Common myeloid progenitor, CD34-positive (primary cell): Measurements from ENCODE around the gene TMEM135.

ENCODE experiments used
- CTCF ChIA-PET: fragments of 350-600 bp; sonication (Branson Sonifier 250); formaldehyde crosslinking; loops from one replicate; lab custom pipeline; 2021; ENCODE audit warnings: antibody characterized with exemption; lab: Charles Lee
- POLR2A ChIA-PET: fragments of 350-600 bp; sonication (Branson Sonifier 250); formaldehyde crosslinking; loops from one replicate; lab custom pipeline; 2021; ENCODE audit warnings: antibody characterized with exemption; lab: Charles Lee
- DNase-seq, 3 donors: peaks; one replicate each; pipeline versions ENCODE4 v3.0.0 to v3.0.0-alpha.2; 2013
- H3K27ac ChIP-seq, 2 experiments: 1 replicate in 1 of 2; 2 replicates in 1 of 2; pipeline ENCODE4 v1.7.0; 2013; ENCODE audit warnings: inconsistent platforms in 2 of 2, low read length in 2 of 2, mild to moderate bottlenecking in 2 of 2, low read depth in 1 of 2, moderate library complexity in 1 of 2; ENCODE audit not compliant: severe bottlenecking in 2 of 2, insufficient read depth in 1 of 2, poor library complexity in 1 of 2
- H3K27me3 ChIP-seq, 5 experiments: replicated peaks in 2 of 5; 1 replicate in 3 of 5; 2 replicates in 2 of 5; pipeline versions ENCODE4 v1.6.1 to v1.7.0; 2013; ENCODE audit warnings: low read length in 4 of 5, mild to moderate bottlenecking in 2 of 5, moderate library complexity in 2 of 5, inconsistent platforms in 1 of 5; ENCODE audit not compliant: insufficient read depth in 5 of 5, control insufficient read depth in 4 of 5
- H3K36me3 ChIP-seq, 4 experiments: 1 replicate in 2 of 4; 2 replicates in 2 of 4; pipeline versions ENCODE4 v1.6.1 to v1.7.0; 2013; ENCODE audit warnings: low read length in 3 of 4, control low read depth in 1 of 4, mild to moderate bottlenecking in 1 of 4; ENCODE audit not compliant: control insufficient read depth in 4 of 4, insufficient read depth in 4 of 4
- H3K4me1 ChIP-seq, 4 experiments: 1 replicate in 3 of 4; 2 replicates in 1 of 4; pipeline versions ENCODE4 v1.6.1 to v1.7.1; 2013; ENCODE audit warnings: low read length in 3 of 4, mild to moderate bottlenecking in 3 of 4, control low read depth in 1 of 4, inconsistent platforms in 1 of 4, moderate library complexity in 1 of 4; ENCODE audit not compliant: control insufficient read depth in 4 of 4, insufficient read depth in 4 of 4; ENCODE audit errors: control extremely low read depth in 1 of 4
- H3K4me3 ChIP-seq, 7 experiments: 1 replicate in 4 of 7; 2 replicates in 3 of 7; pipeline versions ENCODE4 v1.5.1 to v1.7.0; 2013; ENCODE audit warnings: mild to moderate bottlenecking in 7 of 7, low read length in 6 of 7, moderate library complexity in 6 of 7, inconsistent platforms in 2 of 7, low read depth in 2 of 7, control low read depth in 1 of 7; ENCODE audit not compliant: insufficient read depth in 4 of 7, control insufficient read depth in 1 of 7; ENCODE audit errors: extremely low read depth in 1 of 7
- H3K9me3 ChIP-seq, 5 experiments: 1 replicate in 4 of 5; 2 replicates in 1 of 5; pipeline versions ENCODE4 v1.6.1 to v1.7.1; 2013; ENCODE audit warnings: low read length in 4 of 5, mild to moderate bottlenecking in 2 of 5, inconsistent platforms in 1 of 5, low read depth in 1 of 5, moderate library complexity in 1 of 5; ENCODE audit not compliant: control insufficient read depth in 4 of 5, insufficient read depth in 2 of 5; ENCODE audit errors: control extremely low read depth in 1 of 5
- WGBS: methylation state at CpG from one replicate; pipeline ENCODE4 v1.1.5; 2013; ENCODE audit not compliant: insufficient coverage; 5-methylcytosine and 5-hydroxymethylcytosine counted together

The TMEM135 gene

DNA sequence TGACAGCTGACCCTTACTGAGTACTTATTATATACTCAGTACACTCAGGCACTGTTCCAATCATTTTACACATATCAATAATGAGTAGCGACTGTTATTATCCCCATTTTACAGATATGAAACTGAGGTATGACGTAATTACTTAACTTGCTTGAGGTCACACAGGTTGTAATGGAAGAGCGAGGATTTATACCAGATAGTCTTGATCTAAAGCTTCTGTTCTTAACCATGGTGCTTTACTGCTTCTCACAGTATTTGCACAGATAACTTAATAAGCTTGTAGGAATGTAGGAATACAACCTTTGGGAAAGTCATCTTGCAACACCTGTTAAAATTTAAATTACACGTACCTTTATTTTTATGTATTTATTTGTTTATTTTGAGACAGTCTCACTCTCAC, 31.7 kb upstream of the TMEM135 start:
- Histone ChIP-seq H3K27me3 (no peaks in the 10 kb centered on the region), H3K27ac (no peak overlapping the region), H3K9me3 (no peaks in the 10 kb centered on the region), H3K4me1 (no peaks in the 10 kb centered on the region), H3K36me3 (no peaks in the 10 kb centered on the region), H3K4me3 (no peak overlapping the region)
- no peak for DNase-seq
- CTCF ChIA-PET = interaction anchor here (0.8 to 1.4 kb wide), 4 partner anchors 10 to 109 kb away, joined by 3 to 8 read pairs (median 4); no protein-coding TSS in a partner anchor
- 100% methylated on average over 1 of the region's 4 CpGs for WGBS
- POLR2A ChIA-PET = no interaction called here

DNA sequence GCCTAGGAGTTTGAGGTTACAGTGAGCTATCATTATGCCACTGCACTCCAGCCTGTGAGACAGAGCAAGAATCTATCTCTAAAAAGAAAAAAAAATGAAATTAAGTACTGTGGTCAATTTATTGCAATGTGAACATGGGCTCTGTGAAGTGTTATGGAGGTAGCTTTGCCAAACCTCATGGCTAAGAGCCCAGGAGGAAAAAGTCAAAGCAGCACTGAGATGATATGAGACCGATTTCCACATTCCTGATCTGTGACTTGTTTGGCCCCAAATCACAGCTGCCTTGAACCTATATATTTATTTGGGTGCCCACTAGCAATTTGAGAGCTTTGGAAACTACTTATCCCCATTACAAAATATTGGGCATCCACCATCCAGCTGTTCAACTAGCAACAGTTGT, 29.8 kb upstream of the TMEM135 start:
- Histone ChIP-seq H3K27ac (no peak overlapping the region), H3K36me3 (no peaks in the 10 kb centered on the region), H3K9me3 (no peaks in the 10 kb centered on the region), H3K4me3 (no peak overlapping the region), H3K27me3 (no peaks in the 10 kb centered on the region), H3K4me1 (no peaks in the 10 kb centered on the region)
- WGBS = no CpG with 5 or more reads among the region's 1 CpG
- ChIA-PET POLR2A (no interaction called here), CTCF (interaction anchor here (0.7 to 1.3 kb wide), 2 partner anchors 90 to 1119 kb away, joined by 3 to 4 read pairs; no protein-coding TSS in a partner anchor)
- no peak for DNase-seq

DNA sequence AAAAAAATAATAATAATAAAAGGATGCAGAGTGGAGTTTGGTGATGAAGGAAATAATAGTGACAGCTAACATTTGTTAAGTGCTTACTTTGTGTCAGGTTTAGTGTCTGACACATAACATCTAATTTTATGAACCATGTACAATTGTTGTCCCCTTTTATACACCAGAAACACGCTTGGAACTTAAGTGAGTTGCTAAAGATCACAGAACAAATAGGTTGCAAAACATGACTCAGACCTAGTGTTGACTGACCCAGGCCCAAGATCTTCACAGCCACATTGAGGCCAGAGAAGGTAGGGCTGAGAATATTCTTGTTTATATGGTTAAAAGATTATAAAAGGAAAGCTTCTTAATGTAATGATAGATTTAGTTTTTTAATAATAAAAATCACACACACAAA, 25.6 kb upstream of the TMEM135 start:
- WGBS = 80% methylated on average over 1 of the region's 1 CpG
- ChIA-PET CTCF (interaction anchor here (1.3 kb wide), 1 partner anchor 17 kb away, joined by 3 read pairs; no protein-coding TSS in a partner anchor), POLR2A (no interaction called here)
- H3K4me3 ChIP-seq = no peak overlapping the region
- no peaks in the 10 kb centered on the region for H3K27me3 ChIP-seq
- H3K4me1 ChIP-seq = no peaks in the 10 kb centered on the region
- no peak for DNase-seq
- H3K27ac ChIP-seq = no peak overlapping the region
- H3K9me3 ChIP-seq = no peaks in the 10 kb centered on the region
- no peaks in the 10 kb centered on the region for H3K36me3 ChIP-seq

DNA sequence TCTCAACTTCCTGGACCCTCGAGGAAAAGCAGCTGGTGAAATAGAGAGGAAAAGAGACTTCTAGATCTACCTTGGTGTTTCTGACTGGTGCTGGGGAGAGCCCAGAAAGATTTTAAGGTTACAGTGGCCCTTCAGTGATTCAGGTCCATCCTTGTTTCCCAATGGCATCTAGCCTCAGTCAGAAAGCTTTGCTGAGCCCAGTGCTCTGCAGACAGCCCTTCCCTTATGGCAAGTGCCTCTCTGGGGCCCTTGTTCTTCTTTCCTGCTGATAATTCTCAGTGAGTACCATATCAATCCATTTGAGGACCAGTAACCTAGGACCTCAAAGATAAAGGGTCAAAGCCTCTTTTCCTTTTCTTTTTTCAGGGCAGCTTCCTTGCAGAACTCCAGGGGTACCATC, 25.1 kb upstream of the TMEM135 start:
- H3K36me3 ChIP-seq = no peaks in the 10 kb centered on the region
- H3K4me3 ChIP-seq = no peak overlapping the region
- no peaks in the 10 kb centered on the region for H3K9me3 ChIP-seq
- ChIA-PET CTCF (interaction anchor here (1.3 kb wide), 1 partner anchor 17 kb away, joined by 3 read pairs; no protein-coding TSS in a partner anchor), POLR2A (interaction anchor here (0.7 kb wide), 1 partner anchor 13 kb away, joined by 4 read pairs; no protein-coding TSS in a partner anchor)
- H3K27ac ChIP-seq = no peak overlapping the region
- H3K27me3 ChIP-seq = no peaks in the 10 kb centered on the region
- H3K4me1 ChIP-seq = no peaks in the 10 kb centered on the region
- no peak for DNase-seq
- no CpG with 5 or more reads among the region's 1 CpG for WGBS

DNA sequence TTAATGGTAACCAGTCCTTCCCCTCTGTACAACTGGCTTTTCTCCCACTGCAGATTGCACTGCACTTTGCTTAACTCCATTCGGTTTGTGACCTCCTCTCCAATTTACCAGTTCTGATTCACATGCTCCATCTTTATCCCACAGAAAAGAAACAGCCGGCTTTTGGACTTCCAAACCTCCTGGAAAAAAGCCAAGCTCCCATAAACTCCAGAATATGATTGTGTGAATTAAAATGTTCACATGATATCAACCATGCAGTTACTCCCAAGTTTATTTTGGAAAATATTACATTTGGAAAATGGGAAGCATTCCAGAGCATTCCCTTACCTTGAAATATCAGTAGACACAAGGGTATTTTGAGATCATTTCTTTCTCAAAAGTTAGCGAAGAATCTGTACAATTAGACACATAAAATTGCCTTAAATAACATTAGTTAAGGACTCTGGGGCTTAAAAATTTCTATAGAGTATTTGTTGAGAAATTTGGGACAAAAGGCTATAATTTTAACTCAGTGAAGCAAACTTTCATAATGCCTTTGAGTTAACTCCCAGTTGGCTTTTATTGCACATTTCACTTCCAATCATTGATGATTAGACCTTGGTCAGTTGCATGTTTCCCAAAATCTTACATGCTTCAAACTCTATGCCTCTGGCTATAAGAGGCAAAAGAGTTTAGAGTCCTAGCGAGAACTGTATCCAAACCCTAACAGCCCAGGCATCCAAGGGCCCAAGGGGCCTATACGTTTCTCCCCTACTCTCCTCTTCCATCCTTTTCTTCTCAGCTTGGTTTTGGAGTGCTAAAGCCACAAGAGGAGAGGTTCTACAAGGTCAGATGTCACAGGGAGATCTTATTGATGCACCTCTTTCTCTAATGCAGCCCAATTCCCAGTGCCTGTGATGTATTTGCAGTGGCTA, 23.6 kb upstream of the TMEM135 start:
- ChIA-PET POLR2A (no interaction called here), CTCF (no interaction called here)
- Histone ChIP-seq H3K27me3 (no peaks in the 10 kb centered on the region), H3K4me1 (no peaks in the 10 kb centered on the region), H3K36me3 (no peaks in the 10 kb centered on the region), H3K9me3 (no peaks in the 10 kb centered on the region), H3K27ac (no peak overlapping the region), H3K4me3 (no peak overlapping the region)
- 100% methylated on average over 2 of the region's 5 CpGs for WGBS
- no peak for DNase-seq

DNA sequence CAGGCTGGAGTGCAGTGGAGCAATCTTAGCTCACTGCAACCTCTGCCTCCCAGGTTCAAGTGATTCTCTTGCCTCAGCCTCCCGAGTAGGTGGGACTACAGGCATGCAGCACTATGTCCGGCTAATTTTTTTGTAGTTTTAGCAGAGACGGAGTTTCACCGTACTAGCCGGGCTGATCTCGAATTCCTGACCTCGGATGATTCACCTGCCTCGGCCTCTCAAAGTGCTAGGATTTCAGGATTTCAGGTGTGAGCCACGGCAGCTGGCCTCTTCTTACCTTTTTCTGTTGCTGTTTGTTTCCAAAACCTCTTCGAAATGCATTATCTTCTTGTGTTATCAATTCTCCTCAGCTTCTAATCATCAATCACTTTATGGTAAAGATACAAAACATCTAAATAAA, 22.1 kb upstream of the TMEM135 start:
- Histone ChIP-seq H3K36me3 (no peaks in the 10 kb centered on the region), H3K4me3 (no peak overlapping the region), H3K9me3 (no peaks in the 10 kb centered on the region), H3K27me3 (no peaks in the 10 kb centered on the region), H3K4me1 (peaks cover 0 to 2% (median 0%) of the 10 kb centered on the region in 4 experiments), H3K27ac (no peak overlapping the region)
- 90% methylated on average over 8 of the region's 10 CpGs for WGBS
- POLR2A ChIA-PET = no interaction called here
- CTCF ChIA-PET = no interaction called here
- DNase-seq = no peak

DNA sequence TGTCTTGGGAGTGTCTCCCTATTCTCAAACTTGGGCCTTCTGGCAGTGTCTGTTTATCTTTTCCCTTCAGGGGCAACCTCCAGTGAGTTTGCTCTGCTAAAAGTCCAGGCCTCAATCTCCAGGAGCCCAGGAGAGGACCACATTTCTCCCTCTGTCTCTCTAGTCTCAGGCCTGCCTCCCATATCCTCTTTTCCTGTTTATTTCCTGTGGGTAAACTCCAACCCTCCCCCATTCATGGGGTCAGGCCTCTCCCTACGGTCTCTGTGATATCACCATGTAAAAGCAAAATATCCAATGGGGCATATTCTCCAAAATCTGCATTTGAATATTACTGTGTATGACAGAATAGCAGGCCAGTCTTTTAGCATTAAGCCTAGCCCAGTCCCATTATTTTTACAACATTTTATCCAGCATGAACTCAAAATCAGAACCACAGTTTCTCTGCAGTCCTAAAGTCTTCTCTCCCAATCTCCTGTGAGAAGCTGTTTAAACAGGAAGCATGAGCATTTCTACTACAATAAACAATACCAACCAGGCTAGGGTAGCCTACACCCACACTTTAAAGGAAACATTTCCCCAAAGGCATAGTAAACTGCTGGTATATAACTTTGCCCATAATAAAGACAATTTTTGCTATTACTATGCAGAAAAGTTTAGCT, 18.0 kb upstream of the TMEM135 start:
- no peaks in the 10 kb centered on the region for H3K36me3 ChIP-seq
- ChIA-PET CTCF (no interaction called here), POLR2A (no interaction called here)
- no peak overlapping the region for H3K27ac ChIP-seq
- no peak overlapping the region for H3K4me3 ChIP-seq
- H3K27me3 ChIP-seq = no peaks in the 10 kb centered on the region
- 50% methylated on average over 1 of the region's 1 CpG for WGBS
- peaks cover 0 to 2% (median 0%) of the 10 kb centered on the region in 4 experiments for H3K4me1 ChIP-seq
- DNase-seq = no peak
- H3K9me3 ChIP-seq = no peaks in the 10 kb centered on the region
